NT2/D1 (cell line): Measurements from ENCODE around the gene DLG2.

ENCODE experiments used
- SUZ12 ChIP-seq: IDR thresholded peaks from 2 replicates; pipeline ENCODE4 v1.6.1; 2011; ENCODE audit not compliant: insufficient read length, insufficient read depth; ENCODE audit errors: extremely low read depth
- ZNF274 ChIP-seq: IDR thresholded peaks from 2 replicates; pipeline ENCODE4 v1.6.1; 2011; ENCODE audit warnings: mild to moderate bottlenecking, low read depth, low read length

DNA sequence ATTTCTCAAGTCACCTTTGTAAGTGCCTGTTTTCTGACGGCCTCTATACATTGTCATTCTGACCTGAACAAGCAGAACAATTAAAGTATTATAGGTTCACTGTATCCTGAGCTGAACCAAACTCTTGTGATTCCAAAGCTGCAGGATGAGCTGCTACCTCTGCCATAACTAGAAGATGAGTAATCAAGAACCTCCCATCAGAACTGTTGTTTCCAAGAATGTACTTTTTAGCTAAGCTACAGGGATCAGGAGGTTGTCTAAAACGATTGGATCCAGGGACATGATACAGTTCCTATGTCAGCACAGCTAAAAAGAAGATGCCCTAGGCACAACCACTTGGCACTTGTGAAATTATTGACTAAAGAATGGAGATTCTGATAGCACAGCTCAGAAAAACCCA is 2052.6 kb downstream of the DLG2 start:
- TF ChIP-seq ZNF274, result no peak
- TF ChIP-seq SUZ12, result no peak
